PC-3 (cell line): ENCODE measurements around the gene LGALS7. TPM values are rescaled to one million over a fixed set of nuclear protein-coding genes. Genes with fewer than 3 reads are reported as not detected.

Source experiments
- ATAC-seq: fragments of 200-7000 bp; cut with Tn5 transposase; 2 replicates; pipeline ENCODE4 v1.9.1; 2020; ENCODE audit warnings: mild to moderate bottlenecking, moderate library complexity
- BruUV-seq: library from RNA; stranded (reverse); fragments of 400-500 nt; replicated peaks from 2 replicates; lab custom pipeline; 2021; lab: Mats Ljungman, UMichigan
- CTCF ChIA-PET: fragments of 300-600 bp; sonication (Branson Sonifier 250); formaldehyde crosslinking; loops from one replicate; lab custom pipeline; 2022; ENCODE audit warnings: antibody characterized with exemption; lab: Charles Lee
- POLR2A ChIA-PET: fragments of 300-600 bp; sonication (Branson Sonifier 250); formaldehyde crosslinking; loops from one replicate; lab custom pipeline; 2022; ENCODE audit warnings: antibody characterized with exemption; ENCODE audit not compliant: unreplicated experiment; lab: Charles Lee
- DNase-seq: peaks from one replicate; pipeline ENCODE4 v3.0.0-alpha.2; 2015
- H2AFZ ChIP-seq: fragments of 300-600 bp; sonication (generic); 2 replicates; pipeline ENCODE4 v1.6.0; 2016; ENCODE audit warnings: antibody characterized with exemption, low read length
- H3F3A ChIP-seq: fragments of 300-600 bp; sonication (generic); one replicate; pipeline ENCODE4 v1.6.0; 2017; ENCODE audit warnings: antibody characterized with exemption, low read length, control low read depth, mild to moderate bottlenecking; ENCODE audit not compliant: unreplicated experiment
- H3K27ac ChIP-seq: fragments of 300-600 bp; sonication (generic); 2 replicates; pipeline ENCODE4 v1.5.1; 2016; ENCODE audit warnings: mild to moderate bottlenecking, low read length
- H3K27me3 ChIP-seq: fragments of 300-600 bp; sonication (generic); 2 replicates; pipeline ENCODE4 v1.6.1; 2016; ENCODE audit warnings: low read length, mixed read lengths
- H3K36me3 ChIP-seq: fragments of 300-600 bp; sonication (generic); 2 replicates; pipeline ENCODE4 v1.6.1; 2016; ENCODE audit warnings: low read depth, mixed run types, low read length, mixed read lengths
- H3K4me1 ChIP-seq: fragments of 300-600 bp; sonication (generic); 2 replicates; pipeline ENCODE4 v1.5.1; 2016; ENCODE audit warnings: low read length; ENCODE audit not compliant: insufficient read depth
- H3K4me2 ChIP-seq: fragments of 300-600 bp; sonication (generic); 2 replicates; pipeline ENCODE4 v1.6.0; 2016; ENCODE audit warnings: low read length
- H3K4me3 ChIP-seq: fragments of 300-600 bp; sonication (generic); 2 replicates; pipeline ENCODE4 v1.5.1; 2016; ENCODE audit warnings: mild to moderate bottlenecking, low read length, mixed read lengths
- H3K79me2 ChIP-seq: fragments of 300-600 bp; sonication (generic); 2 replicates; pipeline ENCODE4 v1.6.1; 2017; ENCODE audit warnings: low read length, mixed read lengths
- H3K9ac ChIP-seq: fragments of 300-600 bp; sonication (generic); 2 replicates; pipeline ENCODE4 v1.6.0; 2016; ENCODE audit warnings: mild to moderate bottlenecking, low read length
- H3K9me2 ChIP-seq: fragments of 300-600 bp; sonication (generic); replicated peaks from 2 replicates; pipeline ENCODE4 v1.6.1; 2016; ENCODE audit warnings: mixed run types, low read length, mixed read lengths
- H3K9me3 ChIP-seq: fragments of 300-600 bp; sonication (generic); 2 replicates; pipeline ENCODE4 v1.6.1; 2016; ENCODE audit warnings: low read length, mixed read lengths
- H4K20me1 ChIP-seq: fragments of 300-600 bp; sonication (generic); 2 replicates; pipeline ENCODE4 v1.6.1; 2016; ENCODE audit warnings: low read length, mixed read lengths
- CTCF ChIP-seq: fragments of 300-600 bp; sonication (generic); conservative IDR thresholded peaks from 2 replicates; pipeline ENCODE4 v1.5.1; 2017; ENCODE audit warnings: antibody characterized with exemption, low read depth, mild to moderate bottlenecking, low read length
- EZH2 ChIP-seq: fragments of 300-600 bp; sonication (generic); IDR thresholded peaks from one replicate; pipeline ENCODE4 v1.6.1; 2017; ENCODE audit warnings: antibody characterized with exemption, mild to moderate bottlenecking, low read length; ENCODE audit not compliant: unreplicated experiment
- EZH2phosphoT487 ChIP-seq: fragments of 300-600 bp; sonication (generic); IDR thresholded peaks from 2 replicates; pipeline ENCODE4 v1.6.1; 2018; ENCODE audit warnings: mild to moderate bottlenecking, antibody characterized with exemption, low read length, borderline replicate concordance
- intact Hi-C: fragments of 100-400 bp; cut with micrococcal nuclease; formaldehyde crosslinking; loops from 2 replicates; pipeline ENCODE4 v1.9.0; 2023
- total RNA-seq: library from RNA; depleted of rRNA; stranded (reverse); fragments of >200 nt; gene quantifications from 2 replicates; pipeline ENCODE4 v1.2.3, GENCODE V29; 2014

The LGALS7 gene
- total RNA-seq, 1 experiment from 2014 or later, result not detected

GRCh38 chr19:38727868-38728660, 45.3 kb downstream of the LGALS7 start:
- BruUV-seq, result no TSS peak
- POLR2A ChIA-PET, result no interaction called here
- Histone ChIP-seq H3K4me3 (no peak overlapping the region), H3K9me3 (no peaks in the 10 kb centered on the region), H3F3A (no peaks in the 10 kb centered on the region), H3K9me2 (no peaks in the 10 kb centered on the region), H4K20me1 (no peaks in the 10 kb centered on the region), H3K79me2 (no peaks in the 10 kb centered on the region), H2AFZ (no peak overlapping the region), H3K4me2 (no peak overlapping the region), H3K27ac (no peak overlapping the region), H3K36me3 (peaks cover 41% of the 10 kb centered on the region), H3K27me3 (no peaks in the 10 kb centered on the region), H3K9ac (no peak overlapping the region), H3K4me1 (no peaks in the 10 kb centered on the region)
- CTCF ChIA-PET, result no interaction called here
- no peak for TF ChIP-seq EZH2phosphoT487
- no peak for TF ChIP-seq EZH2
- TF ChIP-seq CTCF, result no peak
- DNase-seq (no peak), ATAC-seq (no peak)
- intact Hi-C loops, result no loop called here

- POLR2A ChIA-PET, result no interaction called here
- no peaks in the 10 kb centered on the region for H4K20me1 ChIP-seq
- no peaks in the 10 kb centered on the region for H3F3A ChIP-seq
- H3K4me1 ChIP-seq, result no peaks in the 10 kb centered on the region
- peaks cover 46% of the 10 kb centered on the region for H3K36me3 ChIP-seq
- no peak for TF ChIP-seq EZH2
- no peak for TF ChIP-seq CTCF
- TF ChIP-seq EZH2phosphoT487, result no peak
- H3K9ac ChIP-seq, result no peak overlapping the region
- no peaks in the 10 kb centered on the region for H3K9me3 ChIP-seq
- no peak overlapping the region for H3K4me2 ChIP-seq
- H3K4me3 ChIP-seq, result no peak overlapping the region
- H3K9me2 ChIP-seq, result no peaks in the 10 kb centered on the region
- no peak for DNase-seq
- no peaks in the 10 kb centered on the region for H3K27me3 ChIP-seq
- no peak overlapping the region for H3K27ac ChIP-seq
- CTCF ChIA-PET, result no interaction called here
- intact Hi-C loops, result no loop called here
- no peak overlapping the region for H2AFZ ChIP-seq
- ATAC-seq, result no peak
- BruUV-seq, result no TSS peak
- no peaks in the 10 kb centered on the region for H3K79me2 ChIP-seq
Observed at GRCh38 chr19:38727306-38727867, 45.9 kb downstream of the LGALS7 start.

- Histone ChIP-seq H3K27ac (no peak overlapping the region), H3K4me3 (no peak overlapping the region), H4K20me1 (no peaks in the 10 kb centered on the region), H3K27me3 (no peaks in the 10 kb centered on the region), H3K36me3 (peaks cover 51% of the 10 kb centered on the region), H3K9me2 (no peaks in the 10 kb centered on the region), H3K9me3 (no peaks in the 10 kb centered on the region), H2AFZ (no peak overlapping the region), H3F3A (no peaks in the 10 kb centered on the region), H3K4me1 (no peaks in the 10 kb centered on the region), H3K9ac (no peak overlapping the region), H3K4me2 (no peak overlapping the region), H3K79me2 (no peaks in the 10 kb centered on the region)
- CTCF ChIA-PET, result no interaction called here
- DNase-seq (no peak), ATAC-seq (no peak)
- TF ChIP-seq CTCF, result no peak
- no peak for TF ChIP-seq EZH2
- no peak for TF ChIP-seq EZH2phosphoT487
- BruUV-seq, result no TSS peak
- intact Hi-C loops, result no loop called here
- POLR2A ChIA-PET, result interaction anchor here (0.6 kb wide), 1 partner anchor 39 kb away, joined by 3 read pairs; no protein-coding TSS in a partner anchor
Observed at GRCh38 chr19:38726761-38727301, 46.5 kb downstream of the LGALS7 start.
